HepG2 (cell line): ENCODE data around the gene SLC25A38. TPM values are rescaled to one million over a fixed set of nuclear protein-coding genes. Genes with fewer than 3 reads are reported as not detected.

Experiments
- FIP1L1 ChIP-seq: fragments of 200-400 bp; formaldehyde crosslinking; IDR thresholded peaks from 2 replicates; pipeline ENCODE4 v1.6.1; 2018; ENCODE audit warnings: low read depth, mild to moderate bottlenecking, low read length, moderate library complexity, borderline replicate concordance; ENCODE audit not compliant: insufficient read depth
- HNRNPL ChIP-seq: fragments of 200-400 bp; formaldehyde crosslinking; IDR thresholded peaks from 2 replicates; pipeline ENCODE4 v1.6.1; 2017; ENCODE audit warnings: mild to moderate bottlenecking, low read depth, low read length
- MED8 ChIP-seq: sonication (generic); formaldehyde crosslinking; IDR thresholded peaks from 2 replicates; pipeline ENCODE4 v1.8.1; 2023; ENCODE audit warnings: mild to moderate bottlenecking, missing genetic modification reagents; ENCODE audit not compliant: insufficient replicate concordance
- PHF21A ChIP-seq: sonication (generic); formaldehyde crosslinking; IDR thresholded peaks from 2 replicates; pipeline ENCODE4 v1.5.0; 2020; ENCODE audit warnings: mild to moderate bottlenecking, missing genetic modification reagents
- POLR2A ChIP-seq, 2 experiments: IDR thresholded peaks; 2 replicates each; pipeline ENCODE4 v1.6.1; 2011; ENCODE audit warnings: low read depth in 2 of 2, low read length in 2 of 2, mild to moderate bottlenecking in 1 of 2, moderate library complexity in 1 of 2; ENCODE audit not compliant: insufficient read depth in 1 of 2
- PRPF4 ChIP-seq: fragments of 200-400 bp; formaldehyde crosslinking; IDR thresholded peaks from 2 replicates; pipeline ENCODE4 v1.6.1; 2016; ENCODE audit warnings: low read length, low read depth; ENCODE audit not compliant: poor library complexity, severe bottlenecking
- REXO4 ChIP-seq: sonication (generic); formaldehyde crosslinking; IDR thresholded peaks from 2 replicates; pipeline ENCODE4 v1.8.0; 2022; ENCODE audit warnings: missing genetic modification reagents, mild to moderate bottlenecking, borderline replicate concordance
- SALL1 ChIP-seq: sonication (generic); formaldehyde crosslinking; IDR thresholded peaks from 2 replicates; pipeline ENCODE4 v1.8.0; 2022; ENCODE audit warnings: mild to moderate bottlenecking, missing genetic modification reagents
- SMYD3 ChIP-seq: sonication (generic); formaldehyde crosslinking; IDR thresholded peaks from 2 replicates; pipeline ENCODE4 v1.8.1; 2023; ENCODE audit warnings: mild to moderate bottlenecking, missing genetic modification reagents
- ZFYVE20 ChIP-seq: sonication (generic); formaldehyde crosslinking; IDR thresholded peaks from 2 replicates; pipeline ENCODE4 v1.8.0; 2023; ENCODE audit warnings: low read depth, mild to moderate bottlenecking, moderate library complexity, missing genetic modification reagents, borderline replicate concordance
- ZKSCAN1 ChIP-seq: fragments of 150-350 bp; IDR thresholded peaks from 2 replicates; pipeline ENCODE4 v1.6.1; 2014; ENCODE audit warnings: low read length
- ZNF333 ChIP-seq: sonication (generic); formaldehyde crosslinking; IDR thresholded peaks from 2 replicates; pipeline ENCODE4 v1.4.0; 2020; ENCODE audit warnings: mild to moderate bottlenecking, missing genetic modification reagents, borderline replicate concordance
- ZNF337 ChIP-seq: sonication (generic); formaldehyde crosslinking; IDR thresholded peaks from 2 replicates; pipeline ENCODE4 v1.5.1; 2020; ENCODE audit warnings: missing genetic modification reagents, low read depth, mild to moderate bottlenecking, borderline replicate concordance
- ZNF563 ChIP-seq: sonication (generic); formaldehyde crosslinking; IDR thresholded peaks from 2 replicates; pipeline ENCODE4 v1.8.0; 2022; ENCODE audit warnings: mild to moderate bottlenecking, moderate library complexity, missing genetic modification reagents
- polyA plus RNA-seq, 8 experiments: library from polyadenylated mRNA; depleted of rRNA in 3 of 8; stranded (reverse) in 7 of 8; unstranded in 1 of 8; fragments of >200 nt; fragmentation: Illumina TruSeq in 4 of 8; extraction: Trizol in 4 of 8; gene quantifications; 2 replicates each; pipeline versions ENCODE4 v1.2.1 to v1.2.3, GENCODE V29; 2011 to 2016; ENCODE audit warnings: low read depth in 4 of 8, missing spikeins in 1 of 8, mixed read lengths in 1 of 8; ENCODE audit not compliant: insufficient read depth in 1 of 8
- total RNA-seq, 5 experiments: library from RNA; depleted of rRNA; stranded (reverse); fragments of >200 nt; fragmentation: Illumina TruSeq; extraction: Trizol; gene quantifications; 2 replicates each; pipeline ENCODE4 v1.2.3, GENCODE V29; 2016; ENCODE audit warnings: low read depth in 1 of 5
- TF ChIP-seq, protein P1 (sequence below): sonication (generic); formaldehyde crosslinking; conservative IDR thresholded peaks from 2 replicates; pipeline ENCODE4 v1.4.0; 2020; ENCODE audit warnings: missing genetic modification reagents
- TF ChIP-seq, protein P2 (sequence below): sonication (generic); formaldehyde crosslinking; IDR thresholded peaks from 2 replicates; pipeline ENCODE4 v1.5.1; 2020; ENCODE audit warnings: mild to moderate bottlenecking, missing genetic modification reagents, borderline replicate concordance
- TF ChIP-seq, protein P3 (sequence below): sonication (generic); formaldehyde crosslinking; IDR thresholded peaks from 2 replicates; pipeline ENCODE4 v1.4.0; 2020; ENCODE audit warnings: missing genetic modification reagents
- TF ChIP-seq, protein P4 (sequence below): sonication (generic); formaldehyde crosslinking; IDR thresholded peaks from 2 replicates; pipeline ENCODE4; 2020; ENCODE audit warnings: missing genetic modification reagents, mild to moderate bottlenecking, borderline replicate concordance

Gene SLC25A38
- total and polyA plus RNA-seq, 2 of the 13 experiments (the other 11 are each of a cell fraction or from before 2014, with no cell fraction given) = 32.5 to 35.4 TPM

DNA sequence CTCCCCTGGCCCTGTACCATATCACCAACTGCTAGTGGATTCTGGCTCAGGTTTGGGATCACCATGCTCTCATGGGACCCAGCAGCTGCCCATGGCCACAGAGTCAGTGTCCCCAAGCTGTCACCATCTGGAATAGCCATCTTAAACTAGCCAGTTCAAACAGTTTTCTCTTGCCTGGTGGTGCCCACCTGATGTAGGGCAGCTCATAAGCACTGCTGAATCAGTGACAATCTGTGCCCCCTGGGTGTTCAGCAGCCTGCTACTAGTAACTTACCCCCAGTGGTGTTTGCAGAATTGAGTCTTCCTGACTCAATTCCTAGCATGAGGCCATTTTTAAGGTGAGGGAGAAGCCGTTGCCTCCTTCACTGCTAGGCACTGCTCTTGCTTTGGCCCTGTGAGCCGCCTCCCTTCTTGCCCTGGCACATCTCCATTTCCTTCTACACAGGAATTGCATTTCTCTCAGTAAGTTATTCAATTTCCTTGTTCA, 31.3 kb downstream of the SLC25A38 start (continued):
- TF ChIP-seq ZNF337 (no peak), POLR2A (IDR thresholded peaks at IDR 0.05; ENCODE audit: insufficient read depth in 1 of 2, low read depth in 2 of 2, low read length in 2 of 2) (peak; percentile 16 to 50; a peak in 3 of 4 replicates), ZNF333 (CRISPR knock-in tag) (no peak), PHF21A (no peak), HNRNPL (no peak), ZNF563 (CRISPR knock-in tag) (no peak), MED8 (CRISPR knock-in tag) (no peak), SMYD3 (no peak), PRPF4 (no peak), ZKSCAN1 (no peak), REXO4 (no peak), SALL1 (no peak), FIP1L1 (no peak), ZFYVE20 (CRISPR knock-in tag) (no peak)
- TF ChIP-seq, protein P1, sequence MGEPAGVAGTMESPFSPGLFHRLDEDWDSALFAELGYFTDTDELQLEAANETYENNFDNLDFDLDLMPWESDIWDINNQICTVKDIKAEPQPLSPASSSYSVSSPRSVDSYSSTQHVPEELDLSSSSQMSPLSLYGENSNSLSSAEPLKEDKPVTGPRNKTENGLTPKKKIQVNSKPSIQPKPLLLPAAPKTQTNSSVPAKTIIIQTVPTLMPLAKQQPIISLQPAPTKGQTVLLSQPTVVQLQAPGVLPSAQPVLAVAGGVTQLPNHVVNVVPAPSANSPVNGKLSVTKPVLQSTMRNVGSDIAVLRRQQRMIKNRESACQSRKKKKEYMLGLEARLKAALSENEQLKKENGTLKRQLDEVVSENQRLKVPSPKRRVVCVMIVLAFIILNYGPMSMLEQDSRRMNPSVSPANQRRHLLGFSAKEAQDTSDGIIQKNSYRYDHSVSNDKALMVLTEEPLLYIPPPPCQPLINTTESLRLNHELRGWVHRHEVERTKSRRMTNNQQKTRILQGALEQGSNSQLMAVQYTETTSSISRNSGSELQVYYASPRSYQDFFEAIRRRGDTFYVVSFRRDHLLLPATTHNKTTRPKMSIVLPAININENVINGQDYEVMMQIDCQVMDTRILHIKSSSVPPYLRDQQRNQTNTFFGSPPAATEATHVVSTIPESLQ (CRISPR knock-in tag) = no peak
- TF ChIP-seq, protein P2, sequence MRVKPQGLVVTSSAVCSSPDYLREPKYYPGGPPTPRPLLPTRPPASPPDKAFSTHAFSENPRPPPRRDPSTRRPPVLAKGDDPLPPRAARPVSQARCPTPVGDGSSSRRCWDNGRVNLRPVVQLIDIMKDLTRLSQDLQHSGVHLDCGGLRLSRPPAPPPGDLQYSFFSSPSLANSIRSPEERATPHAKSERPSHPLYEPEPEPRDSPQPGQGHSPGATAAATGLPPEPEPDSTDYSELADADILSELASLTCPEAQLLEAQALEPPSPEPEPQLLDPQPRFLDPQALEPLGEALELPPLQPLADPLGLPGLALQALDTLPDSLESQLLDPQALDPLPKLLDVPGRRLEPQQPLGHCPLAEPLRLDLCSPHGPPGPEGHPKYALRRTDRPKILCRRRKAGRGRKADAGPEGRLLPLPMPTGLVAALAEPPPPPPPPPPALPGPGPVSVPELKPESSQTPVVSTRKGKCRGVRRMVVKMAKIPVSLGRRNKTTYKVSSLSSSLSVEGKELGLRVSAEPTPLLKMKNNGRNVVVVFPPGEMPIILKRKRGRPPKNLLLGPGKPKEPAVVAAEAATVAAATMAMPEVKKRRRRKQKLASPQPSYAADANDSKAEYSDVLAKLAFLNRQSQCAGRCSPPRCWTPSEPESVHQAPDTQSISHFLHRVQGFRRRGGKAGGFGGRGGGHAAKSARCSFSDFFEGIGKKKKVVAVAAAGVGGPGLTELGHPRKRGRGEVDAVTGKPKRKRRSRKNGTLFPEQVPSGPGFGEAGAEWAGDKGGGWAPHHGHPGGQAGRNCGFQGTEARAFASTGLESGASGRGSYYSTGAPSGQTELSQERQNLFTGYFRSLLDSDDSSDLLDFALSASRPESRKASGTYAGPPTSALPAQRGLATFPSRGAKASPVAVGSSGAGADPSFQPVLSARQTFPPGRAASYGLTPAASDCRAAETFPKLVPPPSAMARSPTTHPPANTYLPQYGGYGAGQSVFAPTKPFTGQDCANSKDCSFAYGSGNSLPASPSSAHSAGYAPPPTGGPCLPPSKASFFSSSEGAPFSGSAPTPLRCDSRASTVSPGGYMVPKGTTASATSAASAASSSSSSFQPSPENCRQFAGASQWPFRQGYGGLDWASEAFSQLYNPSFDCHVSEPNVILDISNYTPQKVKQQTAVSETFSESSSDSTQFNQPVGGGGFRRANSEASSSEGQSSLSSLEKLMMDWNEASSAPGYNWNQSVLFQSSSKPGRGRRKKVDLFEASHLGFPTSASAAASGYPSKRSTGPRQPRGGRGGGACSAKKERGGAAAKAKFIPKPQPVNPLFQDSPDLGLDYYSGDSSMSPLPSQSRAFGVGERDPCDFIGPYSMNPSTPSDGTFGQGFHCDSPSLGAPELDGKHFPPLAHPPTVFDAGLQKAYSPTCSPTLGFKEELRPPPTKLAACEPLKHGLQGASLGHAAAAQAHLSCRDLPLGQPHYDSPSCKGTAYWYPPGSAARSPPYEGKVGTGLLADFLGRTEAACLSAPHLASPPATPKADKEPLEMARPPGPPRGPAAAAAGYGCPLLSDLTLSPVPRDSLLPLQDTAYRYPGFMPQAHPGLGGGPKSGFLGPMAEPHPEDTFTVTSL (CRISPR knock-in tag) = no peak
- TF ChIP-seq, protein P3, sequence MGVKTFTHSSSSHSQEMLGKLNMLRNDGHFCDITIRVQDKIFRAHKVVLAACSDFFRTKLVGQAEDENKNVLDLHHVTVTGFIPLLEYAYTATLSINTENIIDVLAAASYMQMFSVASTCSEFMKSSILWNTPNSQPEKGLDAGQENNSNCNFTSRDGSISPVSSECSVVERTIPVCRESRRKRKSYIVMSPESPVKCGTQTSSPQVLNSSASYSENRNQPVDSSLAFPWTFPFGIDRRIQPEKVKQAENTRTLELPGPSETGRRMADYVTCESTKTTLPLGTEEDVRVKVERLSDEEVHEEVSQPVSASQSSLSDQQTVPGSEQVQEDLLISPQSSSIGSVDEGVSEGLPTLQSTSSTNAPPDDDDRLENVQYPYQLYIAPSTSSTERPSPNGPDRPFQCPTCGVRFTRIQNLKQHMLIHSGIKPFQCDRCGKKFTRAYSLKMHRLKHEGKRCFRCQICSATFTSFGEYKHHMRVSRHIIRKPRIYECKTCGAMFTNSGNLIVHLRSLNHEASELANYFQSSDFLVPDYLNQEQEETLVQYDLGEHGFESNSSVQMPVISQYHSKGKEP (CRISPR knock-in tag) = no peak
- TF ChIP-seq, protein P4, sequence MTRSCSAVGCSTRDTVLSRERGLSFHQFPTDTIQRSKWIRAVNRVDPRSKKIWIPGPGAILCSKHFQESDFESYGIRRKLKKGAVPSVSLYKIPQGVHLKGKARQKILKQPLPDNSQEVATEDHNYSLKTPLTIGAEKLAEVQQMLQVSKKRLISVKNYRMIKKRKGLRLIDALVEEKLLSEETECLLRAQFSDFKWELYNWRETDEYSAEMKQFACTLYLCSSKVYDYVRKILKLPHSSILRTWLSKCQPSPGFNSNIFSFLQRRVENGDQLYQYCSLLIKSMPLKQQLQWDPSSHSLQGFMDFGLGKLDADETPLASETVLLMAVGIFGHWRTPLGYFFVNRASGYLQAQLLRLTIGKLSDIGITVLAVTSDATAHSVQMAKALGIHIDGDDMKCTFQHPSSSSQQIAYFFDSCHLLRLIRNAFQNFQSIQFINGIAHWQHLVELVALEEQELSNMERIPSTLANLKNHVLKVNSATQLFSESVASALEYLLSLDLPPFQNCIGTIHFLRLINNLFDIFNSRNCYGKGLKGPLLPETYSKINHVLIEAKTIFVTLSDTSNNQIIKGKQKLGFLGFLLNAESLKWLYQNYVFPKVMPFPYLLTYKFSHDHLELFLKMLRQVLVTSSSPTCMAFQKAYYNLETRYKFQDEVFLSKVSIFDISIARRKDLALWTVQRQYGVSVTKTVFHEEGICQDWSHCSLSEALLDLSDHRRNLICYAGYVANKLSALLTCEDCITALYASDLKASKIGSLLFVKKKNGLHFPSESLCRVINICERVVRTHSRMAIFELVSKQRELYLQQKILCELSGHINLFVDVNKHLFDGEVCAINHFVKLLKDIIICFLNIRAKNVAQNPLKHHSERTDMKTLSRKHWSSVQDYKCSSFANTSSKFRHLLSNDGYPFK (CRISPR knock-in tag) = no peak
